Activated naive CD8-positive, alpha-beta T cell treated with anti-CD3 and anti-CD28 coated beads for 36 hours (primary cell): ENCODE data around the gene SCN2B. TPM values are rescaled to one million over a fixed set of nuclear protein-coding genes. Genes with fewer than 3 reads are reported as not detected.

Experiments used
- DNase-seq: peaks from one replicate; pipeline ENCODE4 v3.0.0; 2021
- H3K27ac Mint-ChIP-seq: one replicate; pipeline ENCODE4 v1.8.0; 2022; ENCODE audit warnings: mild to moderate bottlenecking, moderate library complexity, mixed read lengths
- H3K27me3 Mint-ChIP-seq: one replicate; pipeline ENCODE4 v1.8.0; 2022; ENCODE audit warnings: mild to moderate bottlenecking, mixed read lengths
- H3K36me3 Mint-ChIP-seq: one replicate; pipeline ENCODE4 v1.8.0; 2021; ENCODE audit warnings: mild to moderate bottlenecking, mixed read lengths
- H3K4me1 Mint-ChIP-seq: one replicate; pipeline ENCODE4 v1.8.0; 2021; ENCODE audit warnings: mixed read lengths
- H3K4me3 Mint-ChIP-seq: one replicate; pipeline ENCODE4 v1.8.0; 2022; ENCODE audit warnings: mild to moderate bottlenecking, moderate library complexity, mixed read lengths
- H3K9me3 Mint-ChIP-seq: one replicate; pipeline ENCODE4 v1.8.0; 2022; ENCODE audit warnings: mixed read lengths
- total RNA-seq, 2 experiments: library from RNA; stranded (reverse); gene quantifications; one replicate each; pipeline ENCODE4 v1.2.3, GENCODE V29; 2021

SCN2B gene
- total RNA-seq, 2 experiments from 2014 or later: not detected

DNA sequence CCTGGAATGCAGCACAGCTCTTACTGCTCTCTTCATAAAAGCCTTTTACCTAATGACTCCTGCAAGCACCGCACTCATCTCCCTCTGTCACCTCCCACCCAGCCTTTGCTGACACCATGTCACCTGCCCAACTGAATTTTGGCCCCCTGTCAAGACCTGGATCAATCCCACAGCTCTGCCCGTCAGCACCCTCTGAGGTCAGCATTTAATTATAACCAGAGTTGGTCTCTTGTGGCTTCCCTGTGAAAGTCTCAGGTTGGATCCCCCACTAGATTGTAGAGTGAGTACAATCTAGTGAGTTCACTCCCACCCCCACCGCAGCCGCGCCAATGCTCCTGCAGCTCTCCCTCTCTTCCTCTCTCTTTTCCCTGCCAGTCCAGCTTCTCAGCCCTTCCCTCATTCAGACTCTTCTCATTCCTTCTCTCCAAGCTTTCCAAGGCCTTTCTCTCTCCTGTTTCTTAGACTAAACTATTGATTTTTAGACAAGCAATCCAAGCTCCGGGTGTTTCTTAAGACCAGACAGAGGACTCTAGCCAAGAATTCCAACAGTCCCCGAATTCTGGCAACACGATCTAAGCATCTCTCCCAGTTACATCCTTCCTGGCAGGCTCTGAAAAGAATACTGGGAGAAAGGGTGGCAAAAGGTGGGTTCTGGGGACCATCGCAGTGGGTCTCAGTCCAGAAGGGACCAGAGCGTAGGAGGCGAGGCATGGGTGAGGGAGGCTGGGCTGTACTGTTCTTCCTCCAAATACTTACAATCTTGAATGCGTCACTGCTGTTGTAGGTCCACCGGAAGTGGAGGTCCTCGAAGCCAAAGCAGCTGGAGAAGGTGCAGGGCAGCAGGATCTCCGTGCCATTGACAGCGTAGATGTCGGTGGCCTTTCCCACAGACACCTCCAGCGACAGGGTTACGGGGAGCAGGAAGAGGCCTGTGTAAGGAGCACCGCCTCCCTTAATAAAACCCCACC is 31.9 kb downstream of the SCN2B start:
- Mint-ChIP-seq H3K27me3 (peaks cover 58% of the 10 kb centered on the region), H3K4me3 (no peak overlapping the region), H3K36me3 (no peaks in the 10 kb centered on the region), H3K4me1 (peaks cover 3% of the 10 kb centered on the region), H3K27ac (no peak overlapping the region), H3K9me3 (no peaks in the 10 kb centered on the region)
- DNase-seq: no peak

- Mint-ChIP-seq H3K4me3 (no peak overlapping the region), H3K27me3 (peaks cover 60% of the 10 kb centered on the region), H3K4me1 (peaks cover 3% of the 10 kb centered on the region)
These were observed 32.7 kb downstream of the SCN2B start for GRCh38 chr11:118143661-118144185.

GRCh38 chr11:118142809-118143208 is 33.6 kb downstream of the SCN2B start:
- peaks cover 60% of the 10 kb centered on the region for H3K27me3 Mint-ChIP-seq

More at GRCh38 chr11:118143661-118144185, 32.7 kb downstream of the SCN2B start:
- H3K9me3 Mint-ChIP-seq: no peaks in the 10 kb centered on the region
- no peaks in the 10 kb centered on the region for H3K36me3 Mint-ChIP-seq
- no peak for DNase-seq
- H3K27ac Mint-ChIP-seq: no peak overlapping the region

DNA sequence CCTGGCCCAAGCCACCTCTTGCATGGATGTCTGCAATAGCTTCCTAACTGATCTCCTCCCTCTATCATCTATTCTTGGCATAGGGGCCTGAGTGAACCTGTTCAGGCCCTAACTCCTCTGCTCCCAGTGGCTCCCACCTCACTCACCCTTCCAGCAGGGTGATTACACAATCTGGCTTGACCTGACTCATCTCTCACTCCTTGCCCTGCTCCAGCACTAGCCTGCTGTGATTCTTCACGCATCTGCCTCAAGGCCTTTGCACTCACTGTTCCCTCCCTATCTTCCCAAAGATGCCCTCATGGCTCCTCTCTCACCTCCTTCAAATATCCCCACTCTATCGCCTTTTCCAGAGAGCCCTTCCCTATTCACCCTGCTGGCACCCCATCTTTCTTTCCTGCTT is 34.4 kb downstream of the SCN2B start:
- H3K27me3 Mint-ChIP-seq: peaks cover 60% of the 10 kb centered on the region
- H3K36me3 Mint-ChIP-seq: no peaks in the 10 kb centered on the region
- no peak overlapping the region for H3K4me3 Mint-ChIP-seq
- H3K4me1 Mint-ChIP-seq: peaks cover 3% of the 10 kb centered on the region
- no peaks in the 10 kb centered on the region for H3K9me3 Mint-ChIP-seq
- DNase-seq: no peak
- no peak overlapping the region for H3K27ac Mint-ChIP-seq

More at GRCh38 chr11:118142809-118143208, 33.6 kb downstream of the SCN2B start:
- Mint-ChIP-seq H3K36me3 (no peaks in the 10 kb centered on the region), H3K9me3 (no peaks in the 10 kb centered on the region), H3K4me1 (peaks cover 3% of the 10 kb centered on the region), H3K4me3 (peak overlapping the region; percentile 27), H3K27ac (no peak overlapping the region)
- DNase-seq: no peak

DNA sequence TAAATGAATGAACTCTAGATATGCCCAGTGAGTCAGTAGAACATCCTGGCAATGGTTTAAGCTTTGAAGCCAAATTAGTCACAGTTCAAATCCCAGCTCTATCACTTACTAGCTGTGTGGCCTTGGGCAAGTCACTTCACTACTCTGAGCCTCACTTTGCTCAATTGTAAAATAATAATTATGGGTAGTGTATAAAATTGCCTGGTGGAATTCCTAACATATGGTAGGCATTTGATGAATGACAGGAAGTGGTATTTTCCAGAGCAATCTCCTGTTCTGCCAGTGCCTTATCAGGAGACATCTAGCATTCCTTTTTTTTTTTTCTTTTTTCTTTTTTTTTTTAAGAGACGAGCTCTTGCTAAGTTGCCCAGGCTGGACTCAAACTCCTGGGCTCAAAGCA is 36.9 kb downstream of the SCN2B start:
- Mint-ChIP-seq H3K36me3 (no peaks in the 10 kb centered on the region), H3K9me3 (no peaks in the 10 kb centered on the region), H3K27me3 (peaks cover 44% of the 10 kb centered on the region)

GRCh38 chr11:118138839-118139420 is 37.5 kb downstream of the SCN2B start:
- Mint-ChIP-seq H3K36me3 (no peaks in the 10 kb centered on the region), H3K4me1 (peaks cover 3% of the 10 kb centered on the region), H3K4me3 (no peak overlapping the region), H3K9me3 (no peaks in the 10 kb centered on the region), H3K27ac (no peak overlapping the region), H3K27me3 (peaks cover 38% of the 10 kb centered on the region)
- no peak for DNase-seq

More for the DNA sequence above, 36.9 kb downstream of the SCN2B start:
- no peak for DNase-seq
- no peak overlapping the region for H3K4me3 Mint-ChIP-seq
- no peak overlapping the region for H3K27ac Mint-ChIP-seq
- peaks cover 3% of the 10 kb centered on the region for H3K4me1 Mint-ChIP-seq

GRCh38 chr11:118136801-118137200 is 39.6 kb downstream of the SCN2B start:
- no peak for DNase-seq
- H3K9me3 Mint-ChIP-seq: no peaks in the 10 kb centered on the region
- H3K4me1 Mint-ChIP-seq: no peaks in the 10 kb centered on the region
- H3K36me3 Mint-ChIP-seq: no peaks in the 10 kb centered on the region
- H3K27me3 Mint-ChIP-seq: peaks cover 19% of the 10 kb centered on the region
- H3K27ac Mint-ChIP-seq: no peak overlapping the region
- no peak overlapping the region for H3K4me3 Mint-ChIP-seq

- no peak overlapping the region for H3K4me3 Mint-ChIP-seq
These were observed 40.1 kb downstream of the SCN2B start for GRCh38 chr11:118136341-118136740.

DNA sequence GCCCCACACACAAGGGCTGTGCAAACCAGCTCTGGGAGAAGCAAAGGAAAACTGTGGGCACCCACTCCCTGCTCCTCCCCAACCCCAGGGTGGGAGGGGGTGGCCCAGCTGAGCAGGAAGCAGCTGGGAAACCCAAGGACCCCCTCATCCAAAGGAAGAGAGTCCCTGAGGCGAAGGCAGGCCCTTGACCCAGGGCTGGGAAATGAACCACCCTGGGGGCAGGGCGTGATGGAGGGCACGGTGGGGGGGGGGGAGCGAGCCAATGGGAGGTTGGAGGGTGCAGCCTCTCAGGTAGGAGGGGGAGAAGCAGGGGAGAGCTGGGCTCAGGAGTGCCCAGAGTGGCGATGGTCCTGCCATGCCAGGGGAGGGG is 40.7 kb downstream of the SCN2B start:
- H3K4me1 Mint-ChIP-seq: no peaks in the 10 kb centered on the region
- H3K36me3 Mint-ChIP-seq: no peaks in the 10 kb centered on the region
- H3K27me3 Mint-ChIP-seq: peaks cover 13% of the 10 kb centered on the region
- H3K4me3 Mint-ChIP-seq: no peak overlapping the region
- H3K9me3 Mint-ChIP-seq: no peaks in the 10 kb centered on the region
- no peak overlapping the region for H3K27ac Mint-ChIP-seq
- DNase-seq: no peak

More at GRCh38 chr11:118136341-118136740, 40.1 kb downstream of the SCN2B start:
- Mint-ChIP-seq H3K9me3 (no peaks in the 10 kb centered on the region), H3K36me3 (no peaks in the 10 kb centered on the region), H3K27ac (no peak overlapping the region), H3K27me3 (peaks cover 16% of the 10 kb centered on the region), H3K4me1 (no peaks in the 10 kb centered on the region)
- no peak for DNase-seq

- no peak overlapping the region for H3K4me3 Mint-ChIP-seq
- no peaks in the 10 kb centered on the region for H3K9me3 Mint-ChIP-seq
- H3K36me3 Mint-ChIP-seq: no peaks in the 10 kb centered on the region
- H3K4me1 Mint-ChIP-seq: no peaks in the 10 kb centered on the region
- no peak overlapping the region for H3K27ac Mint-ChIP-seq
- peaks cover 7% of the 10 kb centered on the region for H3K27me3 Mint-ChIP-seq
- no peak for DNase-seq
These were observed 41.2 kb downstream of the SCN2B start for GRCh38 chr11:118135051-118135795.

DNA sequence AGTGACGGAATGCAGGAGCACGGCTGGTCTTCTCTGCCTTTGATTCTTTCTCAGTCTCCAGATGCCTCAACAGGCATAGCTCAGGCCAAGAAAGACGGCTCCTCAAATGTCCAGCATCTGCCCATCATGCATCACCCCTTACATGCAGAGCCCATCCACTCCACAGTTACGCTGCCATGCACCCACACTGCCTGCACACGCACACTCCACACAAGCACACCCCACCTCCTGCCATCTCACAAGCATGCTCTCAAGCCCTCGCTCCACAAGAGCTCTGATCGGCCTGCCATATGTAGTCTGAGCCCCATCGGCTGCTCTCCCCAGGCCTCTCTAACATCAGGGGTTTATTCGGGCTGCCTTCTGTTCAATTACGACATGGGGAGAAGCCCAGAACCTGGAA is 42.6 kb downstream of the SCN2B start:
- DNase-seq: no peak
- Mint-ChIP-seq H3K27me3 (no peaks in the 10 kb centered on the region), H3K9me3 (no peaks in the 10 kb centered on the region), H3K36me3 (no peaks in the 10 kb centered on the region), H3K4me3 (no peak overlapping the region), H3K4me1 (no peaks in the 10 kb centered on the region), H3K27ac (no peak overlapping the region)

DNA sequence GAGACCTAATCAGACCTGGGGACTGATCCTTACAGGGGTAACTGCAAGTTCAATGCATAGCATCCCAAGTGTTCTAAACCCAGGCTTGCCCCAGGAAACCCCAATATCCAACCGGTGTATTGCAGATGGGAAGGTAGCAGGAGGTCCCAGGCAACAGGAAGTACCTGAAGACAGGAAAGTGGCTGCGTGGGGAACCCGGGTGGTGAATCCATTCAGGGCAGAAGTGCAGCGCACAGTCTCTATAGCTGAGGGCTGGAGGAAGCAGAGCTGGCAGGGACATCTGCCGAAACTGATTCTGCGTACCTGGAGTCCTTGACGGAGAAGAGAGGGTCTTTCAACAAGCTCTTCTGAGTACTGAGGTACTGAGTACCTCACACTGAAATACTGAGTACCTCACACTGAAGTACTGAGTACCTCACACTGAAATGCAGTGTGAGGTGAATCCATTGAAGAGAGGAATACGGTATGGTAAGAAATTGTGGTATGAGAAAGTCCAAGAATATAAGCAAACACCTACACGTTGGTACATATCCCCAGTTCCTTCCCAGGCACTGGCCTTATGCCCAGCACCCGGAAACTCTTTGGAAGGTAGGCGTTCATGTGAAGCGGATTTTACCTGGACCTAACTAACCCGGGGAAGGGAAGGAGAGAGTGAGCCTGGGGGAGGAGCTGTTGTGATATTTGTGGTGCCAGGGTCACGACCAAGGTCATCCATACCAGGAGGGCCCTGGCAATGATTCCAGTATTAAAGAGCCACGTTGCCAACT is 43.9 kb downstream of the SCN2B start:
- no peaks in the 10 kb centered on the region for H3K36me3 Mint-ChIP-seq
- H3K4me1 Mint-ChIP-seq: no peaks in the 10 kb centered on the region
- no peak overlapping the region for H3K27ac Mint-ChIP-seq
- DNase-seq: no peak
- no peak overlapping the region for H3K4me3 Mint-ChIP-seq
- no peaks in the 10 kb centered on the region for H3K27me3 Mint-ChIP-seq
- no peaks in the 10 kb centered on the region for H3K9me3 Mint-ChIP-seq

DNA sequence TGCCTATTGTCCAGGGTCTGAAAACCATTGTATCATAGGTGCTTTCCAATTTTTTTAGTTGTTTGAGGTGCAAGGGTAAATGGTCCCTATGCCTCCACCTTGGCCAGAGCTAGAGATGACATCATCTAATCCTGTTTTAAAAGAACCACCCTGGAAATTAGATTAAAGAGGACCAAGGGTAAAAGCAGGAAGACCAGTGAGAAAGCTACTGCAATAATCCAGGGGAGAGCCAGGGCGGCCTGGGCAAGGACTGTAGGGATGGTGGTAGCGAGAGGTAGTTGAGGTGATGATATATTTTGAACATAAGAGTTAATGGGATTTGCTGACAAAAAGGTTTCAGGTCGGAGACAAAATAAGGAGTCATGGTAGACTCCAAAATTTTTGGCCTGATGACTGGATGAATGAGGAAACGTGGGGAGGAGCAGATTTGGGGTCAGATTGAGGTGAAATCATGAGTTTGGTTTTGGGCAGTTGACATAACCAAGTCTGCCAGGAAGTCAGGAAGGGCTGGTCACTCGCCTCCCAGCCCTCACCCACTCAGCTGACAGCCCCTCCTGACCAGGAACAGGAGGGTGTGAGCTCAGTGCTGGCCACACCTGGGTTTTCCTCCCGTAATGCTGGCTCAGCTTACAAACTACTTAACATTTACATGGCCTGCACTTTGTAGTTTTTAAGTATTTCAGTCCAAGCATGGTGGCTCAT is 46.8 kb downstream of the SCN2B start:
- Mint-ChIP-seq H3K9me3 (no peaks in the 10 kb centered on the region), H3K4me3 (no peak overlapping the region), H3K27me3 (no peaks in the 10 kb centered on the region), H3K4me1 (no peaks in the 10 kb centered on the region), H3K27ac (no peak overlapping the region), H3K36me3 (no peaks in the 10 kb centered on the region)
- DNase-seq: no peak
